GM23338 (cell line): ENCODE data around the gene TF. TPM values are rescaled to one million over a fixed set of nuclear protein-coding genes. Genes with fewer than 3 reads are reported as not detected.

ENCODE experiments used
- ATAC-seq: fragments of 200-7000 bp; cut with Tn5 transposase; 3 replicates; pipeline ENCODE4 v1.9.1; 2020
- DNase-seq: peaks from one replicate; pipeline ENCODE4 v3.0.0-alpha.2; 2015; ENCODE audit warnings: low spot score
- H2AFZ ChIP-seq: fragments of 200-600 bp; sonication (generic); 2 replicates; pipeline ENCODE4 v1.8.0; 2016; ENCODE audit warnings: antibody characterized with exemption, mild to moderate bottlenecking, moderate library complexity
- H3F3A ChIP-seq: fragments of 200-600 bp; sonication (generic); replicated peaks from 2 replicates; pipeline ENCODE4 v1.8.0; 2017; ENCODE audit warnings: antibody characterized with exemption, mixed run types, low read depth
- H3K27ac ChIP-seq: fragments of 200-600 bp; sonication (generic); 2 replicates; pipeline ENCODE4 v1.6.1; 2016; ENCODE audit warnings: low read depth
- H3K27me3 ChIP-seq: fragments of 200-600 bp; sonication (generic); 2 replicates; pipeline ENCODE4 v1.8.0; 2016; ENCODE audit warnings: mild to moderate bottlenecking, mixed run types, moderate library complexity; ENCODE audit not compliant: insufficient read depth
- H3K36me3 ChIP-seq: fragments of 200-600 bp; sonication (generic); 2 replicates; pipeline ENCODE4 v1.8.0; 2016; ENCODE audit warnings: mild to moderate bottlenecking; ENCODE audit not compliant: insufficient read depth
- H3K4me1 ChIP-seq: fragments of 200-600 bp; sonication (generic); 2 replicates; pipeline ENCODE4 v1.8.0; 2016; ENCODE audit warnings: mild to moderate bottlenecking, moderate library complexity; ENCODE audit not compliant: insufficient read depth
- H3K4me2 ChIP-seq: fragments of 200-600 bp; sonication (generic); 2 replicates; pipeline ENCODE4 v1.7.1; 2017; ENCODE audit warnings: mixed run types
- H3K4me3 ChIP-seq: fragments of 200-600 bp; sonication (generic); 2 replicates; pipeline ENCODE4 v1.6.1; 2016; ENCODE audit warnings: mixed run types
- H3K79me2 ChIP-seq: fragments of 200-600 bp; sonication (generic); replicated peaks from 2 replicates; pipeline ENCODE4 v1.8.0; 2017; ENCODE audit warnings: mild to moderate bottlenecking; ENCODE audit not compliant: insufficient read depth
- H3K9me2 ChIP-seq: fragments of 200-600 bp; sonication (generic); 2 replicates; pipeline ENCODE4 v1.8.0; 2017; ENCODE audit not compliant: insufficient read depth
- H4K20me1 ChIP-seq: fragments of 200-600 bp; sonication (generic); replicated peaks from 2 replicates; pipeline ENCODE4 v1.8.0; 2017; ENCODE audit warnings: mild to moderate bottlenecking; ENCODE audit not compliant: insufficient read depth
- H3K27ac Mint-ChIP-seq: 2 replicates; pipeline ENCODE4 v1.8.0; 2020; ENCODE audit warnings: inconsistent platforms, mild to moderate bottlenecking, moderate library complexity, mixed read lengths
- H3K27me3 Mint-ChIP-seq: 3 replicates; pipeline ENCODE4 v1.8.0; 2022; ENCODE audit warnings: low read depth, mild to moderate bottlenecking, moderate library complexity, mixed read lengths, inconsistent platforms; ENCODE audit not compliant: insufficient read depth, poor library complexity
- H3K36me3 Mint-ChIP-seq: 3 replicates; pipeline ENCODE4 v1.8.0; 2021; ENCODE audit warnings: low read depth, mild to moderate bottlenecking, inconsistent platforms, moderate library complexity, mixed read lengths
- H3K4me1 Mint-ChIP-seq: 3 replicates; pipeline ENCODE4 v1.8.0; 2020; ENCODE audit warnings: mild to moderate bottlenecking, inconsistent platforms, mixed read lengths
- H3K4me3 Mint-ChIP-seq: 3 replicates; pipeline ENCODE4 v1.8.0; 2021; ENCODE audit warnings: moderate library complexity, mild to moderate bottlenecking, inconsistent platforms, mixed read lengths
- H3K9me3 Mint-ChIP-seq: 3 replicates; pipeline ENCODE4 v1.8.0; 2020; ENCODE audit warnings: moderate library complexity, mild to moderate bottlenecking, inconsistent platforms, mixed read lengths
- CREB1 ChIP-seq: fragments of 250-450 bp; sonication (Bioruptor Pico); IDR thresholded peaks from 2 replicates; pipeline ENCODE4 v1.5.0; 2020; ENCODE audit warnings: low read depth, mild to moderate bottlenecking, moderate library complexity
- EZH2 ChIP-seq: fragments of 200-600 bp; sonication (generic); IDR thresholded peaks from one replicate; pipeline ENCODE4 v1.8.0; 2017; ENCODE audit warnings: antibody characterized with exemption, mild to moderate bottlenecking, low read depth; ENCODE audit not compliant: unreplicated experiment
- EZH2phosphoT487 ChIP-seq: fragments of 200-600 bp; sonication (generic); IDR thresholded peaks from one replicate; pipeline ENCODE4 v1.8.1; 2018; ENCODE audit warnings: antibody characterized with exemption; ENCODE audit not compliant: unreplicated experiment
- JUNB ChIP-seq: IDR thresholded peaks from one replicate; pipeline ENCODE4 v1.6.1; 2016; ENCODE audit warnings: antibody characterized with exemption; ENCODE audit not compliant: unreplicated experiment
- NANOG ChIP-seq: IDR thresholded peaks from 2 replicates; pipeline ENCODE4 v1.6.1; 2016; ENCODE audit warnings: antibody characterized with exemption, borderline replicate concordance
- POLR2AphosphoS5 ChIP-seq: IDR thresholded peaks from 2 replicates; pipeline ENCODE4 v1.6.1; 2016; ENCODE audit warnings: antibody characterized with exemption, low read depth
- STAT1 ChIP-seq: IDR thresholded peaks from one replicate; pipeline ENCODE4 v1.6.1; 2016; ENCODE audit warnings: antibody characterized with exemption; ENCODE audit not compliant: unreplicated experiment
- ZNF114 ChIP-seq: fragments of 250-450 bp; sonication (Bioruptor Pico); IDR thresholded peaks from 2 replicates; pipeline ENCODE4 v1.5.0; 2020; ENCODE audit warnings: mild to moderate bottlenecking, moderate library complexity
- ZNF331 ChIP-seq: fragments of 250-450 bp; sonication (Bioruptor Pico); IDR thresholded peaks from 2 replicates; pipeline ENCODE4 v1.5.0; 2020; ENCODE audit warnings: low read depth, mild to moderate bottlenecking, moderate library complexity
- ZNF462 ChIP-seq: fragments of 250-450 bp; sonication (Bioruptor Pico); IDR thresholded peaks from 2 replicates; pipeline ENCODE4 v1.5.0; 2020; ENCODE audit warnings: mild to moderate bottlenecking, moderate library complexity
- polyA plus RNA-seq: library from polyadenylated mRNA; unstranded; fragments of >200 nt; fragmentation: Nextera tagmentation; extraction: Ambion mirVana; gene quantifications from 2 replicates; pipeline ENCODE4 v1.2.1, GENCODE V29; 2016
- total RNA-seq: library from RNA; depleted of rRNA; stranded (reverse); fragments of >200 nt; shearing (Covaris generic); gene quantifications from 2 replicates; pipeline ENCODE4 v1.2.3, GENCODE V29; 2014
- TF ChIP-seq, protein P1 (sequence below): IDR thresholded peaks from 2 replicates; pipeline ENCODE4 v1.6.1; 2016; ENCODE audit warnings: antibody characterized with exemption
- TF ChIP-seq, protein P2 (sequence below): IDR thresholded peaks from one replicate; pipeline ENCODE4 v1.6.1; 2018; ENCODE audit warnings: antibody characterized with exemption; ENCODE audit not compliant: unreplicated experiment
- TF ChIP-seq, protein P3 (sequence below), 2 experiments: fragments of 200-600 bp in 1 of 2; sonication (generic) in 1 of 2; conservative IDR thresholded peaks; 2 replicates each; pipeline versions ENCODE4 v1.5.1 to v1.6.1; 2016 to 2017; ENCODE audit warnings: antibody characterized with exemption in 2 of 2, low read depth in 2 of 2, mild to moderate bottlenecking in 2 of 2, moderate library complexity in 1 of 2

The TF gene
- total and polyA plus RNA-seq, 2 experiments from 2014 or later = 0.03 to 0.76 TPM

- H3F3A ChIP-seq = no peaks in the 10 kb centered on the region
- H3K27ac Mint-ChIP-seq = no peak overlapping the region
- no peaks in the 10 kb centered on the region for H4K20me1 ChIP-seq
- no peaks in the 10 kb centered on the region for H3K9me3 Mint-ChIP-seq
- H3K4me1 ChIP-seq = no peaks in the 10 kb centered on the region
- no peaks in the 10 kb centered on the region for H3K4me1 Mint-ChIP-seq
- H3K4me3 ChIP-seq = no peak overlapping the region
- H3K79me2 ChIP-seq = no peaks in the 10 kb centered on the region
- H3K9me2 ChIP-seq = no peaks in the 10 kb centered on the region
- TF ChIP-seq CREB1 (CRISPR knock-in tag) (no peak), EZH2phosphoT487 (no peak), ZNF114 (CRISPR knock-in tag) (no peak), EZH2 (no peak), ZNF462 (CRISPR knock-in tag) (no peak), POLR2AphosphoS5 (no peak), STAT1 (no peak), JUNB (no peak), ZNF331 (CRISPR knock-in tag) (no peak), NANOG (no peak)
- TF ChIP-seq, protein P1, sequence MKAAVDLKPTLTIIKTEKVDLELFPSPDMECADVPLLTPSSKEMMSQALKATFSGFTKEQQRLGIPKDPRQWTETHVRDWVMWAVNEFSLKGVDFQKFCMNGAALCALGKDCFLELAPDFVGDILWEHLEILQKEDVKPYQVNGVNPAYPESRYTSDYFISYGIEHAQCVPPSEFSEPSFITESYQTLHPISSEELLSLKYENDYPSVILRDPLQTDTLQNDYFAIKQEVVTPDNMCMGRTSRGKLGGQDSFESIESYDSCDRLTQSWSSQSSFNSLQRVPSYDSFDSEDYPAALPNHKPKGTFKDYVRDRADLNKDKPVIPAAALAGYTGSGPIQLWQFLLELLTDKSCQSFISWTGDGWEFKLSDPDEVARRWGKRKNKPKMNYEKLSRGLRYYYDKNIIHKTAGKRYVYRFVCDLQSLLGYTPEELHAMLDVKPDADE = no peak
- TF ChIP-seq, protein P2, sequence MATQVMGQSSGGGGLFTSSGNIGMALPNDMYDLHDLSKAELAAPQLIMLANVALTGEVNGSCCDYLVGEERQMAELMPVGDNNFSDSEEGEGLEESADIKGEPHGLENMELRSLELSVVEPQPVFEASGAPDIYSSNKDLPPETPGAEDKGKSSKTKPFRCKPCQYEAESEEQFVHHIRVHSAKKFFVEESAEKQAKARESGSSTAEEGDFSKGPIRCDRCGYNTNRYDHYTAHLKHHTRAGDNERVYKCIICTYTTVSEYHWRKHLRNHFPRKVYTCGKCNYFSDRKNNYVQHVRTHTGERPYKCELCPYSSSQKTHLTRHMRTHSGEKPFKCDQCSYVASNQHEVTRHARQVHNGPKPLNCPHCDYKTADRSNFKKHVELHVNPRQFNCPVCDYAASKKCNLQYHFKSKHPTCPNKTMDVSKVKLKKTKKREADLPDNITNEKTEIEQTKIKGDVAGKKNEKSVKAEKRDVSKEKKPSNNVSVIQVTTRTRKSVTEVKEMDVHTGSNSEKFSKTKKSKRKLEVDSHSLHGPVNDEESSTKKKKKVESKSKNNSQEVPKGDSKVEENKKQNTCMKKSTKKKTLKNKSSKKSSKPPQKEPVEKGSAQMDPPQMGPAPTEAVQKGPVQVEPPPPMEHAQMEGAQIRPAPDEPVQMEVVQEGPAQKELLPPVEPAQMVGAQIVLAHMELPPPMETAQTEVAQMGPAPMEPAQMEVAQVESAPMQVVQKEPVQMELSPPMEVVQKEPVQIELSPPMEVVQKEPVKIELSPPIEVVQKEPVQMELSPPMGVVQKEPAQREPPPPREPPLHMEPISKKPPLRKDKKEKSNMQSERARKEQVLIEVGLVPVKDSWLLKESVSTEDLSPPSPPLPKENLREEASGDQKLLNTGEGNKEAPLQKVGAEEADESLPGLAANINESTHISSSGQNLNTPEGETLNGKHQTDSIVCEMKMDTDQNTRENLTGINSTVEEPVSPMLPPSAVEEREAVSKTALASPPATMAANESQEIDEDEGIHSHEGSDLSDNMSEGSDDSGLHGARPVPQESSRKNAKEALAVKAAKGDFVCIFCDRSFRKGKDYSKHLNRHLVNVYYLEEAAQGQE = no peak
- TF ChIP-seq, protein P3, sequence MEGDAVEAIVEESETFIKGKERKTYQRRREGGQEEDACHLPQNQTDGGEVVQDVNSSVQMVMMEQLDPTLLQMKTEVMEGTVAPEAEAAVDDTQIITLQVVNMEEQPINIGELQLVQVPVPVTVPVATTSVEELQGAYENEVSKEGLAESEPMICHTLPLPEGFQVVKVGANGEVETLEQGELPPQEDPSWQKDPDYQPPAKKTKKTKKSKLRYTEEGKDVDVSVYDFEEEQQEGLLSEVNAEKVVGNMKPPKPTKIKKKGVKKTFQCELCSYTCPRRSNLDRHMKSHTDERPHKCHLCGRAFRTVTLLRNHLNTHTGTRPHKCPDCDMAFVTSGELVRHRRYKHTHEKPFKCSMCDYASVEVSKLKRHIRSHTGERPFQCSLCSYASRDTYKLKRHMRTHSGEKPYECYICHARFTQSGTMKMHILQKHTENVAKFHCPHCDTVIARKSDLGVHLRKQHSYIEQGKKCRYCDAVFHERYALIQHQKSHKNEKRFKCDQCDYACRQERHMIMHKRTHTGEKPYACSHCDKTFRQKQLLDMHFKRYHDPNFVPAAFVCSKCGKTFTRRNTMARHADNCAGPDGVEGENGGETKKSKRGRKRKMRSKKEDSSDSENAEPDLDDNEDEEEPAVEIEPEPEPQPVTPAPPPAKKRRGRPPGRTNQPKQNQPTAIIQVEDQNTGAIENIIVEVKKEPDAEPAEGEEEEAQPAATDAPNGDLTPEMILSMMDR (conservative IDR thresholded peaks at IDR 0.05; ENCODE audit: low read depth in 2 of 2) = no peak
- no peak for DNase-seq
- no peak overlapping the region for H2AFZ ChIP-seq
- H3K36me3 ChIP-seq = no peaks in the 10 kb centered on the region
- peaks cover 11% of the 10 kb centered on the region for H3K27me3 Mint-ChIP-seq
- H3K27ac ChIP-seq = no peak overlapping the region
- no peaks in the 10 kb centered on the region for H3K27me3 ChIP-seq
- H3K36me3 Mint-ChIP-seq = no peaks in the 10 kb centered on the region
- ATAC-seq = no peak
- no peak overlapping the region for H3K4me2 ChIP-seq
- H3K4me3 Mint-ChIP-seq = no peak overlapping the region
Observed at GRCh38 chr3:133711013-133711412, 35.2 kb upstream of the TF start.
